Panc1 (cell line): Measurements from ENCODE around the gene SORT1. TPM values are rescaled to one million over a fixed set of nuclear protein-coding genes. Genes with fewer than 3 reads are reported as not detected.

Experiments used
- ATAC-seq: fragments of 200-7000 bp; cut with Tn5 transposase; 2 replicates; pipeline ENCODE4 v1.9.1; 2020; ENCODE audit warnings: mild to moderate bottlenecking, moderate library complexity
- BruUV-seq: library from RNA; stranded (reverse); fragments of 400-500 nt; replicated peaks from 2 replicates; lab custom pipeline; 2021; lab: Mats Ljungman, UMichigan
- CTCF ChIA-PET: fragments of 300-600 bp; sonication (Branson Sonifier 250); formaldehyde crosslinking; loops from one replicate; lab custom pipeline; 2022; ENCODE audit warnings: antibody characterized with exemption; lab: Charles Lee
- POLR2A ChIA-PET: fragments of 300-600 bp; sonication (Branson Sonifier 250); formaldehyde crosslinking; loops from one replicate; lab custom pipeline; 2022; ENCODE audit warnings: antibody characterized with exemption; lab: Charles Lee
- DNase-seq: peaks from one replicate; pipeline ENCODE4 v3.0.0-alpha.2; 2010; ENCODE audit warnings: low read depth, low spot score
- H3K27ac ChIP-seq: 2 replicates; pipeline ENCODE4 v1.5.1; 2011; ENCODE audit warnings: mild to moderate bottlenecking, low read length, inconsistent platforms
- H3K27me3 ChIP-seq: fragments of 200-500 bp; sonication (Bioruptor generic); 2 replicates; pipeline ENCODE4 v1.6.0; 2014; ENCODE audit warnings: low read length, inconsistent platforms; ENCODE audit not compliant: control insufficient read depth, insufficient read depth
- H3K36me3 ChIP-seq: fragments of 200-500 bp; sonication (Bioruptor generic); 2 replicates; pipeline ENCODE4 v1.5.1; 2014; ENCODE audit warnings: inconsistent platforms, mild to moderate bottlenecking, low read length, moderate library complexity; ENCODE audit not compliant: control insufficient read depth, insufficient read depth
- H3K4me1 ChIP-seq: 2 replicates; pipeline ENCODE4 v1.5.1; 2011; ENCODE audit warnings: inconsistent platforms, mild to moderate bottlenecking, low read length, moderate library complexity; ENCODE audit not compliant: control insufficient read depth, insufficient read depth
- H3K4me3 ChIP-seq, 2 experiments: 2 replicates each; pipeline ENCODE4 v1.5.1; 2011 to 2012; ENCODE audit warnings: low read depth in 2 of 2, low read length in 2 of 2, mild to moderate bottlenecking in 2 of 2, inconsistent platforms in 1 of 2, moderate library complexity in 1 of 2
- H3K9me3 ChIP-seq: fragments of 200-500 bp; sonication (Bioruptor generic); 2 replicates; pipeline ENCODE4 v1.5.1; 2014; ENCODE audit warnings: low read depth, mild to moderate bottlenecking, inconsistent platforms, low read length, moderate library complexity; ENCODE audit not compliant: control insufficient read depth, insufficient read depth
- POLR2AphosphoS5 ChIP-seq: IDR thresholded peaks from 2 replicates; pipeline ENCODE4 v1.6.1; 2012; ENCODE audit warnings: mild to moderate bottlenecking, low read depth, low read length, moderate library complexity
- SIN3A ChIP-seq: IDR thresholded peaks from 2 replicates; pipeline ENCODE4 v1.6.1; 2012; ENCODE audit warnings: low read depth, mild to moderate bottlenecking, low read length, moderate library complexity, borderline replicate concordance; ENCODE audit not compliant: insufficient read depth
- TCF7L2 ChIP-seq: IDR thresholded peaks from 2 replicates; pipeline ENCODE4 v1.6.1; 2011; ENCODE audit warnings: mild to moderate bottlenecking, low read depth, low read length, inconsistent platforms
- in situ Hi-C: cut with HindIII; loops from 2 replicates; pipeline ENCODE4 v1.10.0; 2016; ENCODE audit warnings: low sequenced_read_pairs, low pct_unique_long_range_greater_than_20kb
- intact Hi-C: fragments of 100-400 bp; cut with micrococcal nuclease; formaldehyde crosslinking; loops from one replicate; pipeline ENCODE4 v1.10.0; 2022; ENCODE audit not compliant: unreplicated experiment
- total RNA-seq: library from RNA; stranded (reverse); gene quantifications from one replicate; pipeline ENCODE4 v1.2.1, GENCODE V29; 2021; ENCODE audit not compliant: unreplicated experiment
- TF ChIP-seq, protein P1 (sequence below), 2 experiments: IDR thresholded peaks; 2 replicates each; pipeline ENCODE4 v1.6.1; 2011 to 2012; ENCODE audit warnings: low read depth in 2 of 2, control low read depth in 1 of 2, low read length in 1 of 2, mild to moderate bottlenecking in 1 of 2, moderate library complexity in 1 of 2; ENCODE audit not compliant: insufficient read depth in 1 of 2
- TF ChIP-seq, protein P2 (sequence below): fragments of 450-650 bp; IDR thresholded peaks from 2 replicates; pipeline ENCODE4 v1.5.1; 2017; ENCODE audit warnings: mild to moderate bottlenecking

SORT1 gene
- total RNA-seq, 1 experiment from 2014 or later: 25.1 TPM

DNA sequence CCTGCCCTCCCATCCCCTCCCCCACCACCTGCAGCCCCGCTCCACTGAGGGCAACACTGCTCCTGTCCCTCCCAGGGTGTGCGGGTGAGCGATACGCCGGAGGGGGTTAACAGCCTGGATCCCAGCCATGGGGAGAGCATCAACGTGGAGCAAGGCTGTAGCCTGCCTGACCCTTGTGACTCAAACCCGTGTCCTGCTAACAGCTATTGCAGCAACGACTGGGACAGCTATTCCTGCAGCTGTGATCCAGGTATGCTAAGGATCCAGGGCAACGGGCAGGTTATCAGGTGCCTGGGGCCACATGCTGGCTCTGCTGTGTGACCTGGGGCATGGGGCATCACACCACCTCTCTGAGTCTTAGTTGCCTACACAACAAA lies 133.4 kb downstream of the SORT1 start:
- POLR2A ChIA-PET: no interaction called here
- Histone ChIP-seq H3K4me1 (no peaks in the 10 kb centered on the region), H3K9me3 (no peaks in the 10 kb centered on the region), H3K36me3 (no peaks in the 10 kb centered on the region), H3K27ac (no peak overlapping the region), H3K4me3 (no peak overlapping the region), H3K27me3 (no peaks in the 10 kb centered on the region)
- TF ChIP-seq TCF7L2 (no peak), SIN3A (no peak), POLR2AphosphoS5 (no peak)
- TF ChIP-seq, protein P1, sequence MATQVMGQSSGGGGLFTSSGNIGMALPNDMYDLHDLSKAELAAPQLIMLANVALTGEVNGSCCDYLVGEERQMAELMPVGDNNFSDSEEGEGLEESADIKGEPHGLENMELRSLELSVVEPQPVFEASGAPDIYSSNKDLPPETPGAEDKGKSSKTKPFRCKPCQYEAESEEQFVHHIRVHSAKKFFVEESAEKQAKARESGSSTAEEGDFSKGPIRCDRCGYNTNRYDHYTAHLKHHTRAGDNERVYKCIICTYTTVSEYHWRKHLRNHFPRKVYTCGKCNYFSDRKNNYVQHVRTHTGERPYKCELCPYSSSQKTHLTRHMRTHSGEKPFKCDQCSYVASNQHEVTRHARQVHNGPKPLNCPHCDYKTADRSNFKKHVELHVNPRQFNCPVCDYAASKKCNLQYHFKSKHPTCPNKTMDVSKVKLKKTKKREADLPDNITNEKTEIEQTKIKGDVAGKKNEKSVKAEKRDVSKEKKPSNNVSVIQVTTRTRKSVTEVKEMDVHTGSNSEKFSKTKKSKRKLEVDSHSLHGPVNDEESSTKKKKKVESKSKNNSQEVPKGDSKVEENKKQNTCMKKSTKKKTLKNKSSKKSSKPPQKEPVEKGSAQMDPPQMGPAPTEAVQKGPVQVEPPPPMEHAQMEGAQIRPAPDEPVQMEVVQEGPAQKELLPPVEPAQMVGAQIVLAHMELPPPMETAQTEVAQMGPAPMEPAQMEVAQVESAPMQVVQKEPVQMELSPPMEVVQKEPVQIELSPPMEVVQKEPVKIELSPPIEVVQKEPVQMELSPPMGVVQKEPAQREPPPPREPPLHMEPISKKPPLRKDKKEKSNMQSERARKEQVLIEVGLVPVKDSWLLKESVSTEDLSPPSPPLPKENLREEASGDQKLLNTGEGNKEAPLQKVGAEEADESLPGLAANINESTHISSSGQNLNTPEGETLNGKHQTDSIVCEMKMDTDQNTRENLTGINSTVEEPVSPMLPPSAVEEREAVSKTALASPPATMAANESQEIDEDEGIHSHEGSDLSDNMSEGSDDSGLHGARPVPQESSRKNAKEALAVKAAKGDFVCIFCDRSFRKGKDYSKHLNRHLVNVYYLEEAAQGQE (IDR thresholded peaks at IDR 0.05; ENCODE audit: insufficient read depth in 1 of 2, low read depth in 2 of 2, low read length in 1 of 2): no peak
- TF ChIP-seq, protein P2, sequence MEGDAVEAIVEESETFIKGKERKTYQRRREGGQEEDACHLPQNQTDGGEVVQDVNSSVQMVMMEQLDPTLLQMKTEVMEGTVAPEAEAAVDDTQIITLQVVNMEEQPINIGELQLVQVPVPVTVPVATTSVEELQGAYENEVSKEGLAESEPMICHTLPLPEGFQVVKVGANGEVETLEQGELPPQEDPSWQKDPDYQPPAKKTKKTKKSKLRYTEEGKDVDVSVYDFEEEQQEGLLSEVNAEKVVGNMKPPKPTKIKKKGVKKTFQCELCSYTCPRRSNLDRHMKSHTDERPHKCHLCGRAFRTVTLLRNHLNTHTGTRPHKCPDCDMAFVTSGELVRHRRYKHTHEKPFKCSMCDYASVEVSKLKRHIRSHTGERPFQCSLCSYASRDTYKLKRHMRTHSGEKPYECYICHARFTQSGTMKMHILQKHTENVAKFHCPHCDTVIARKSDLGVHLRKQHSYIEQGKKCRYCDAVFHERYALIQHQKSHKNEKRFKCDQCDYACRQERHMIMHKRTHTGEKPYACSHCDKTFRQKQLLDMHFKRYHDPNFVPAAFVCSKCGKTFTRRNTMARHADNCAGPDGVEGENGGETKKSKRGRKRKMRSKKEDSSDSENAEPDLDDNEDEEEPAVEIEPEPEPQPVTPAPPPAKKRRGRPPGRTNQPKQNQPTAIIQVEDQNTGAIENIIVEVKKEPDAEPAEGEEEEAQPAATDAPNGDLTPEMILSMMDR: no peak
- intact Hi-C loops: loop anchor here (5.0 kb wide), 1 partner anchor 133 kb away; the partner anchor contains the start of gene SORT1
- in situ Hi-C loops: no loop called here
- CTCF ChIA-PET: interaction anchor here (0.6 kb wide), 1 partner anchor 135 kb away, joined by 5 read pairs; no protein-coding TSS in a partner anchor
- ATAC-seq (no peak), DNase-seq (no peak)
- BruUV-seq: no TSS peak

DNA sequence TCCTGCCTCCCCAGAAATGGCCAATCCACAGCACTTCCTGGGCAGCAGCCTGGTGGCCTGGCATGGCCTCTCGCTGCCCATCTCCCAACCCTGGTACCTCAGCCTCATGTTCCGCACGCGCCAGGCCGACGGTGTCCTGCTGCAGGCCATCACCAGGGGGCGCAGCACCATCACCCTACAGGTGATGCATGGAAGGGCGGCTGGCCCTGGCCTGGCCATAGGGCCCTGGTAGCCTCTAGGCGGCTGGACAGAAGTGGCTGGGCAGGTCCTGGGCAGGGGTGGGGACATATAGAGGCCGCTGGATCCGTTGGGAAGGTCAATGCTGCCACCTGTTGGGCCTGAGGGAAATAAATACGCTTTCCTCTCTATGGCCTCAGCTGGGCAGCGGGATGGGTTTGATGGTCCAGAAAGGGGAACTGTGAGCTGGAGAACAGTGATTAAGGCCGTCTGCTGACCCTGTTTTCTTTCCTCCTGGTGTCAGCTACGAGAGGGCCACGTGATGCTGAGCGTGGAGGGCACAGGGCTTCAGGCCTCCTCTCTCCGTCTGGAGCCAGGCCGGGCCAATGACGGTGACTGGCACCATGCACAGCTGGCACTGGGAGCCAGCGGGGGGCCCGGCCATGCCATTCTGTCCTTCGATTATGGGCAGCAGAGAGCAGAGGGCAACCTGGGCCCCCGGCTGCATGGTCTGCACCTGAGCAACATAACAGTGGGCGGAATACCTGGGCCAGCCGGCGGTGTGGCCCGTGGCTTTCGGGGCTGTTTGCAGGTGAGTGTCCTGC lies 133.9 kb downstream of the SORT1 start:
- ChIA-PET POLR2A (no interaction called here), CTCF (interaction anchor here (0.6 kb wide), 1 partner anchor 61 kb away, joined by 3 read pairs; no protein-coding TSS in a partner anchor)
- intact Hi-C loops (loop anchor here (5.0 kb wide), 1 partner anchor 134 kb away; the partner anchor contains the start of gene SORT1), in situ Hi-C loops (no loop called here)
- no peak overlapping the region for H3K4me3 ChIP-seq
- H3K27me3 ChIP-seq: no peaks in the 10 kb centered on the region
- peak; percentile 98 for ATAC-seq
- no peak overlapping the region for H3K27ac ChIP-seq
- H3K4me1 ChIP-seq: no peaks in the 10 kb centered on the region
- TF ChIP-seq, protein P2: peak; percentile 96
- TF ChIP-seq POLR2AphosphoS5: no peak
- no peak for TF ChIP-seq TCF7L2
- TF ChIP-seq, protein P1 (IDR thresholded peaks at IDR 0.05; ENCODE audit: insufficient read depth in 1 of 2, low read depth in 2 of 2, low read length in 1 of 2): no peak
- no peak for TF ChIP-seq SIN3A
- no peaks in the 10 kb centered on the region for H3K36me3 ChIP-seq
- DNase-seq: no peak
- H3K9me3 ChIP-seq: no peaks in the 10 kb centered on the region
- BruUV-seq: no TSS peak
